ENCODE data around the gene PRPH.
"Not testable (repeated sequence)": the region's sequence is repeated elsewhere in the genome, so short reads cannot be mapped to it uniquely, and the experiment has no call there.

Gene PRPH

GRCh38 chr12:49331380-49332222 is 36.7 kb downstream of the PRPH start:
- no peaks in the 10 kb centered on the region for H3K9me3 ChIP-seq (ENCODE audit: control extremely low read depth in 1 of 5, control insufficient read depth in 4 of 5, insufficient read depth in 2 of 5, low read depth in 1 of 5, low read length in 4 of 5)
- 71% methylated on average over 11 of the region's 11 CpGs for WGBS (ENCODE audit: insufficient coverage)
- DNase-seq, result peak in 1 of 3 donors; percentile 36
- ChIA-PET CTCF (interaction anchor here (0.7 to 11.9 kb wide), 23 partner anchors 9 to 381 kb away, joined by 3 to 172 read pairs (median 6); partner anchors contain the start of genes DNAJC22, PRPH, SPATS2 and TROAP), POLR2A (no interaction called here)
- H3K4me3 ChIP-seq (ENCODE audit: control insufficient read depth in 1 of 7, extremely low read depth in 1 of 7, insufficient read depth in 4 of 7, low read depth in 2 of 7, low read length in 6 of 7), result no peak overlapping the region
- peaks cover 0 to 64% (median 32%) of the 10 kb centered on the region in 5 experiments for H3K27me3 ChIP-seq (replicated peaks in 2 of 5; ENCODE audit: control insufficient read depth in 4 of 5, insufficient read depth in 5 of 5, low read length in 4 of 5)
- peaks cover 0 to 10% (median 2%) of the 10 kb centered on the region in 4 experiments for H3K4me1 ChIP-seq (ENCODE audit: control extremely low read depth in 1 of 4, control insufficient read depth in 4 of 4, insufficient read depth in 4 of 4, low read length in 3 of 4)
- peaks cover 8 to 37% (median 31%) of the 10 kb centered on the region in 4 experiments for H3K36me3 ChIP-seq (ENCODE audit: control insufficient read depth in 4 of 4, insufficient read depth in 4 of 4, low read length in 3 of 4)
- no peak overlapping the region for H3K27ac ChIP-seq (ENCODE audit: insufficient read depth in 1 of 2, low read depth in 1 of 2, low read length in 2 of 2, poor library complexity in 1 of 2, severe bottlenecking in 2 of 2)

- 81% methylated on average over 16 of the region's 17 CpGs for WGBS (ENCODE audit: insufficient coverage)
- H3K36me3 ChIP-seq (ENCODE audit: control insufficient read depth in 4 of 4, insufficient read depth in 4 of 4, low read length in 3 of 4), result peaks cover 6 to 28% (median 25%) of the 10 kb centered on the region in 4 experiments
- H3K27ac ChIP-seq (ENCODE audit: insufficient read depth in 1 of 2, low read depth in 1 of 2, low read length in 2 of 2, poor library complexity in 1 of 2, severe bottlenecking in 2 of 2), result no peak overlapping the region
- ChIA-PET CTCF (interaction anchor here (0.8 to 11.9 kb wide), 17 partner anchors 10 to 231 kb away, joined by 3 to 172 read pairs (median 8); partner anchors contain the start of genes DNAJC22, PRPH, SPATS2 and TROAP), POLR2A (no interaction called here)
- DNase-seq, result no peak
- H3K4me1 ChIP-seq (ENCODE audit: control extremely low read depth in 1 of 4, control insufficient read depth in 4 of 4, insufficient read depth in 4 of 4, low read length in 3 of 4), result peaks cover 0 to 17% (median 7%) of the 10 kb centered on the region in 4 experiments
- no peak overlapping the region for H3K4me3 ChIP-seq (ENCODE audit: control insufficient read depth in 1 of 7, extremely low read depth in 1 of 7, insufficient read depth in 4 of 7, low read depth in 2 of 7, low read length in 6 of 7)
- H3K9me3 ChIP-seq (ENCODE audit: control extremely low read depth in 1 of 5, control insufficient read depth in 4 of 5, insufficient read depth in 2 of 5, low read depth in 1 of 5, low read length in 4 of 5), result no peaks in the 10 kb centered on the region
- peaks cover 0 to 73% (median 37%) of the 10 kb centered on the region in 5 experiments for H3K27me3 ChIP-seq (replicated peaks in 2 of 5; ENCODE audit: control insufficient read depth in 4 of 5, insufficient read depth in 5 of 5, low read length in 4 of 5)
Observed at GRCh38 chr12:49332441-49332861, 37.5 kb downstream of the PRPH start.

- no peak for DNase-seq
- WGBS (ENCODE audit: insufficient coverage), result 17% methylated on average over 26 of the region's 40 CpGs
- ChIA-PET POLR2A (interaction anchor here (0.8 kb wide), 1 partner anchor 65 kb away, joined by 6 read pairs; no protein-coding TSS in a partner anchor), CTCF (interaction anchor here (1.1 to 11.9 kb wide), 8 partner anchors 9 to 180 kb away, joined by 3 to 172 read pairs (median 16); partner anchors contain the start of genes DNAJC22, PRPH and TROAP)
- Histone ChIP-seq H3K27ac (ENCODE audit: insufficient read depth in 1 of 2, low read depth in 1 of 2, low read length in 2 of 2, poor library complexity in 1 of 2, severe bottlenecking in 2 of 2) (no peak overlapping the region), H3K4me3 (ENCODE audit: control insufficient read depth in 1 of 7, extremely low read depth in 1 of 7, insufficient read depth in 4 of 7, low read depth in 2 of 7, low read length in 6 of 7) (peak overlapping the region in 2 of 7 experiments; percentile 36 to 52), H3K27me3 (replicated peaks in 2 of 5; ENCODE audit: control insufficient read depth in 4 of 5, insufficient read depth in 5 of 5, low read length in 4 of 5) (peaks cover 0 to 77% (median 37%) of the 10 kb centered on the region in 5 experiments), H3K9me3 (ENCODE audit: control extremely low read depth in 1 of 5, control insufficient read depth in 4 of 5, insufficient read depth in 2 of 5, low read depth in 1 of 5, low read length in 4 of 5) (no peaks in the 10 kb centered on the region), H3K4me1 (ENCODE audit: control extremely low read depth in 1 of 4, control insufficient read depth in 4 of 4, insufficient read depth in 4 of 4, low read length in 3 of 4) (peaks cover 0 to 20% (median 9%) of the 10 kb centered on the region in 4 experiments), H3K36me3 (ENCODE audit: control insufficient read depth in 4 of 4, insufficient read depth in 4 of 4, low read length in 3 of 4) (peaks cover 6 to 28% (median 24%) of the 10 kb centered on the region in 4 experiments)
Observed at GRCh38 chr12:49332891-49333371, 38.0 kb downstream of the PRPH start.

GRCh38 chr12:49333778-49334177 is 38.8 kb downstream of the PRPH start:
- CTCF ChIA-PET, result interaction anchor here (1.1 to 11.9 kb wide), 6 partner anchors 9 to 40 kb away, joined by 3 to 172 read pairs (median 16); partner anchors contain the start of genes DNAJC22, PRPH and TROAP
- Histone ChIP-seq H3K4me1 (ENCODE audit: control extremely low read depth in 1 of 4, control insufficient read depth in 4 of 4, insufficient read depth in 4 of 4, low read length in 3 of 4) (peaks cover 0 to 20% (median 9%) of the 10 kb centered on the region in 4 experiments), H3K36me3 (ENCODE audit: control insufficient read depth in 4 of 4, insufficient read depth in 4 of 4, low read length in 3 of 4) (peaks cover 6 to 25% (median 22%) of the 10 kb centered on the region in 4 experiments), H3K27me3 (replicated peaks in 2 of 5; ENCODE audit: control insufficient read depth in 4 of 5, insufficient read depth in 5 of 5, low read length in 4 of 5) (peaks cover 0 to 86% (median 40%) of the 10 kb centered on the region in 5 experiments)
- DNase-seq; H3K4me3 ChIP-seq (ENCODE audit: control insufficient read depth in 1 of 7, extremely low read depth in 1 of 7, insufficient read depth in 4 of 7, low read depth in 2 of 7, low read length in 6 of 7); H3K9me3 ChIP-seq (ENCODE audit: control extremely low read depth in 1 of 5, control insufficient read depth in 4 of 5, insufficient read depth in 2 of 5, low read depth in 1 of 5, low read length in 4 of 5); H3K27ac ChIP-seq (ENCODE audit: insufficient read depth in 1 of 2, low read depth in 1 of 2, low read length in 2 of 2, poor library complexity in 1 of 2, severe bottlenecking in 2 of 2): not testable (repeated sequence)
- POLR2A ChIA-PET, result interaction anchor here (0.8 kb wide), 1 partner anchor 65 kb away, joined by 6 read pairs; no protein-coding TSS in a partner anchor
- 49% methylated on average over 6 of the region's 21 CpGs for WGBS (ENCODE audit: insufficient coverage)

GRCh38 chr12:49334226-49334625 is 39.3 kb downstream of the PRPH start:
- ChIA-PET CTCF (interaction anchor here (1.3 to 11.9 kb wide), 6 partner anchors 10 to 41 kb away, joined by 3 to 172 read pairs (median 14); partner anchors contain the start of genes DNAJC22, PRPH and TROAP), POLR2A (no interaction called here)
- Histone ChIP-seq H3K9me3 (ENCODE audit: control extremely low read depth in 1 of 5, control insufficient read depth in 4 of 5, insufficient read depth in 2 of 5, low read depth in 1 of 5, low read length in 4 of 5) (no peaks in the 10 kb centered on the region), H3K27ac (ENCODE audit: insufficient read depth in 1 of 2, low read depth in 1 of 2, low read length in 2 of 2, poor library complexity in 1 of 2, severe bottlenecking in 2 of 2) (no peak overlapping the region), H3K36me3 (ENCODE audit: control insufficient read depth in 4 of 4, insufficient read depth in 4 of 4, low read length in 3 of 4) (peaks cover 5 to 21% (median 18%) of the 10 kb centered on the region in 4 experiments), H3K4me3 (ENCODE audit: control insufficient read depth in 1 of 7, extremely low read depth in 1 of 7, insufficient read depth in 4 of 7, low read depth in 2 of 7, low read length in 6 of 7) (no peak overlapping the region), H3K4me1 (ENCODE audit: control extremely low read depth in 1 of 4, control insufficient read depth in 4 of 4, insufficient read depth in 4 of 4, low read length in 3 of 4) (peaks cover 0 to 20% (median 9%) of the 10 kb centered on the region in 4 experiments), H3K27me3 (replicated peaks in 2 of 5; ENCODE audit: control insufficient read depth in 4 of 5, insufficient read depth in 5 of 5, low read length in 4 of 5) (peaks cover 0 to 90% (median 40%) of the 10 kb centered on the region in 5 experiments)
- WGBS (ENCODE audit: insufficient coverage), result 17% methylated on average over 13 of the region's 19 CpGs
- no peak for DNase-seq

GRCh38 chr12:49334681-49335080 is 39.7 kb downstream of the PRPH start:
- Histone ChIP-seq H3K4me1 (ENCODE audit: control extremely low read depth in 1 of 4, control insufficient read depth in 4 of 4, insufficient read depth in 4 of 4, low read length in 3 of 4) (peaks cover 0 to 20% (median 9%) of the 10 kb centered on the region in 4 experiments), H3K36me3 (ENCODE audit: control insufficient read depth in 4 of 4, insufficient read depth in 4 of 4, low read length in 3 of 4) (peaks cover 3 to 17% (median 14%) of the 10 kb centered on the region in 4 experiments), H3K4me3 (ENCODE audit: control insufficient read depth in 1 of 7, extremely low read depth in 1 of 7, insufficient read depth in 4 of 7, low read depth in 2 of 7, low read length in 6 of 7) (no peak overlapping the region), H3K9me3 (ENCODE audit: control extremely low read depth in 1 of 5, control insufficient read depth in 4 of 5, insufficient read depth in 2 of 5, low read depth in 1 of 5, low read length in 4 of 5) (no peaks in the 10 kb centered on the region), H3K27me3 (replicated peaks in 2 of 5; ENCODE audit: control insufficient read depth in 4 of 5, insufficient read depth in 5 of 5, low read length in 4 of 5) (peaks cover 0 to 95% (median 40%) of the 10 kb centered on the region in 5 experiments), H3K27ac (ENCODE audit: insufficient read depth in 1 of 2, low read depth in 1 of 2, low read length in 2 of 2, poor library complexity in 1 of 2, severe bottlenecking in 2 of 2) (no peak overlapping the region)
- POLR2A ChIA-PET, result no interaction called here
- DNase-seq, result no peak
- WGBS (ENCODE audit: insufficient coverage), result 42% methylated on average over 10 of the region's 12 CpGs
- CTCF ChIA-PET, result interaction anchor here (1.3 to 11.9 kb wide), 4 partner anchors 11 to 41 kb away, joined by 5 to 172 read pairs (median 14); partner anchors contain the start of genes DNAJC22, PRPH and TROAP
